Right atrium auricular region (tissue), 2 donors: ENCODE data around the gene AXIN1. TPM values are rescaled to one million over a fixed set of nuclear protein-coding genes. Genes with fewer than 3 reads are reported as not detected.
"Not testable (repeated sequence)": the region's sequence is repeated elsewhere in the genome, so short reads cannot be mapped to it uniquely, and the experiment has no call there.

Source experiments
- DNase-seq: peaks from one replicate; pipeline ENCODE4 v3.0.0-alpha.2; 2019; ENCODE audit warnings: low spot score
- H3K27ac ChIP-seq, 2 donors: fragments of 200-600 bp; sonication (generic); 1 replicate in 1 of 2; 2 replicates in 1 of 2; pipeline ENCODE4 v1.5.1; 2016 to 2019
- H3K27me3 ChIP-seq, 2 donors: fragments of 200-600 bp; sonication (generic); one replicate each; pipeline versions ENCODE4 v1.5.1 to v1.6.0; 2017 to 2019
- H3K36me3 ChIP-seq: fragments of 200-600 bp; sonication (generic); one replicate; pipeline ENCODE4 v1.5.1; 2016
- H3K4me1 ChIP-seq, 2 donors: fragments of 200-600 bp; sonication (generic); one replicate each; pipeline versions ENCODE4 v1.5.1 to v1.6.0; 2017 to 2019
- H3K4me3 ChIP-seq, 2 donors: fragments of 200-600 bp; sonication (generic); 1 replicate in 1 of 2; 2 replicates in 1 of 2; pipeline ENCODE4 v1.5.1; 2017 to 2019; ENCODE audit warnings: mild to moderate bottlenecking in 1 of 2, moderate library complexity in 1 of 2
- H3K9me3 ChIP-seq, 2 donors: fragments of 200-600 bp; sonication (generic); one replicate each; pipeline ENCODE4 v1.5.1; 2019
- total RNA-seq, 2 donors: library from RNA; depleted of rRNA; stranded (reverse); fragments of >200 nt; gene quantifications; one replicate each; pipeline ENCODE4 v1.1.0, GENCODE V29; 2016
- TF ChIP-seq, protein P1 (sequence below), 2 donors: fragments of 200-600 bp; sonication (generic); IDR thresholded peaks; one replicate each; pipeline ENCODE4 v1.5.1; 2019; ENCODE audit warnings: antibody characterized with exemption in 2 of 2

AXIN1 gene
- total RNA-seq, 2 donors from 2014 or later = 12.9 to 19.4 TPM

- no peaks in the 10 kb centered on the region for H3K9me3 ChIP-seq
- no peak overlapping the region for H3K4me3 ChIP-seq
- H3K4me1 ChIP-seq = peaks cover 0 to 9% of the 10 kb centered on the region in 2 donors
- H3K27ac ChIP-seq = no peak overlapping the region
- DNase-seq = no peak
- TF ChIP-seq, protein P1, sequence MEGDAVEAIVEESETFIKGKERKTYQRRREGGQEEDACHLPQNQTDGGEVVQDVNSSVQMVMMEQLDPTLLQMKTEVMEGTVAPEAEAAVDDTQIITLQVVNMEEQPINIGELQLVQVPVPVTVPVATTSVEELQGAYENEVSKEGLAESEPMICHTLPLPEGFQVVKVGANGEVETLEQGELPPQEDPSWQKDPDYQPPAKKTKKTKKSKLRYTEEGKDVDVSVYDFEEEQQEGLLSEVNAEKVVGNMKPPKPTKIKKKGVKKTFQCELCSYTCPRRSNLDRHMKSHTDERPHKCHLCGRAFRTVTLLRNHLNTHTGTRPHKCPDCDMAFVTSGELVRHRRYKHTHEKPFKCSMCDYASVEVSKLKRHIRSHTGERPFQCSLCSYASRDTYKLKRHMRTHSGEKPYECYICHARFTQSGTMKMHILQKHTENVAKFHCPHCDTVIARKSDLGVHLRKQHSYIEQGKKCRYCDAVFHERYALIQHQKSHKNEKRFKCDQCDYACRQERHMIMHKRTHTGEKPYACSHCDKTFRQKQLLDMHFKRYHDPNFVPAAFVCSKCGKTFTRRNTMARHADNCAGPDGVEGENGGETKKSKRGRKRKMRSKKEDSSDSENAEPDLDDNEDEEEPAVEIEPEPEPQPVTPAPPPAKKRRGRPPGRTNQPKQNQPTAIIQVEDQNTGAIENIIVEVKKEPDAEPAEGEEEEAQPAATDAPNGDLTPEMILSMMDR (IDR thresholded peaks at IDR 0.05) = no peak
- peaks cover 24% of the 10 kb centered on the region for H3K36me3 ChIP-seq
- no peaks in the 10 kb centered on the region for H3K27me3 ChIP-seq
Observed at GRCh38 chr16:363766-364490, 11.4 kb upstream of the AXIN1 start.

DNA sequence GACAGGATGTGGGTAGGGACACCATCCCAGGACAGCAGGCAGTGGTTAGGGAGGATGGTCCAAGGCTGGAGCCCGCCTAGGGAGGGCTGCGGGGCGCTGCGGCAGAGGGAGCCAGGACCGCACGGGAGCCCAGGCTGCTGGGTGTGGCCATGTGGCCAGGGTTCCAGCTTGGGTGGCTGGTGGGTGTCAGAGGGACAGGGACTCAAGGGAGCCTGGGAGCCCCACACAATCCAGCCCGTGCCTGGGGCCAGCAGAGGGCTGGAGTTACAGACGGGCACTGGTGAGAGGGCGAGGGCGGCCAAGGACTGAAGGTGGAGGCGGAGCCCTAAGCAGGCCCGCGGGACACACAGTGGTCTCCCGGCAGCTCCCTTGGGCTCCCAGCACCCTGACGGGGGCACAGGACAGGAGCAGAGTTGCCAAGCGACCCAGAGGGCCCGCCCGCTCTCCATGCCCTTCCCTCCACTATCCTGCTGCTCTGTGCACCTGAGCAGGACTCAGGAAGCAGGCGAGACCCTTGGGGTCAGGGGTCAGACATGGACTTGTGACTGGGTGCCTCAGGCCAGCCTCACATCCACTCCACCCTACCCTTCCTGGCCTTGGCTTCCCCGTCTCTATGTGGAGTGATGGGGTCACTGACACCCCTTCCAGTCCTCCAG lies 10.7 kb upstream of the AXIN1 start:
- Histone ChIP-seq H3K36me3 (peaks cover 17% of the 10 kb centered on the region), H3K4me3 (no peak overlapping the region), H3K9me3 (no peaks in the 10 kb centered on the region), H3K27ac (no peak overlapping the region), H3K27me3 (no peaks in the 10 kb centered on the region), H3K4me1 (peaks cover 0 to 9% of the 10 kb centered on the region in 2 donors)
- DNase-seq = no peak
- TF ChIP-seq, protein P1 (IDR thresholded peaks at IDR 0.05) = no peak

DNA sequence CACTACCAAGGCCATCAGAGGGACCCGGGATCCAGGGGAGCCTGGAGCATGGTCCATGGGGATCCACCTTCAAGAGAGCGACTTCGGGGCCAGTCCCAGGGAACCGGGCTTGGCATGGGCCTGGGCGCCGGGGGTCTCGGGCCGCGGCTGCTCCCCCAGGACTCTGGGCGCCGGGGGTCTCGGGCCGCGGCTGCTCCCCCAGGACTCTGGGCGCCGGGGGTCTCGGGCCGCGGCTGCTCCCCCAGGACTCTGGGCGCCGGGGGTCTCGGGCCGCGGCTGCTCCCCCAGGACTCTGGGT lies 10.1 kb upstream of the AXIN1 start:
- not testable (repeated sequence) for H3K27me3 ChIP-seq, H3K9me3 ChIP-seq, DNase-seq, H3K27ac ChIP-seq, H3K4me1 ChIP-seq, H3K4me3 ChIP-seq
- H3K36me3 ChIP-seq = peaks cover 11% of the 10 kb centered on the region

- Histone ChIP-seq H3K27ac (no peak overlapping the region), H3K9me3 (no peaks in the 10 kb centered on the region), H3K36me3 (peaks cover 5% of the 10 kb centered on the region), H3K4me1 (peaks cover 0 to 9% of the 10 kb centered on the region in 2 donors), H3K27me3 (no peaks in the 10 kb centered on the region), H3K4me3 (no peak overlapping the region)
- TF ChIP-seq, protein P1 (IDR thresholded peaks at IDR 0.05) = peak; percentile 52 to 78
- no peak for DNase-seq
Observed at GRCh38 chr16:361872-362701, 9.6 kb upstream of the AXIN1 start.

- DNase-seq = no peak
- Histone ChIP-seq H3K27me3 (no peaks in the 10 kb centered on the region), H3K4me1 (peaks cover 0 to 9% of the 10 kb centered on the region in 2 donors), H3K36me3 (peaks cover under 1% of the 10 kb centered on the region), H3K9me3 (no peaks in the 10 kb centered on the region), H3K27ac (no peak overlapping the region), H3K4me3 (no peak overlapping the region)
- TF ChIP-seq, protein P1 (IDR thresholded peaks at IDR 0.05) = no peak
Observed at GRCh38 chr16:361341-361871, 8.9 kb upstream of the AXIN1 start.
